H1 (cell line): ENCODE measurements around the gene BAIAP2. TPM values are rescaled to one million over a fixed set of nuclear protein-coding genes. Genes with fewer than 3 reads are reported as not detected.

ENCODE experiments used
- CTCF ChIA-PET: fragments of 300-600 bp; sonication (Branson Sonifier 250); formaldehyde crosslinking; loops from one replicate; lab custom pipeline; 2021; ENCODE audit not compliant: partially characterized antibody; lab: Charles Lee
- POLR2A ChIA-PET: fragments of 300-600 bp; sonication (Branson Sonifier 250); formaldehyde crosslinking; loops from one replicate; lab custom pipeline; 2021; ENCODE audit warnings: inconsistent platforms; ENCODE audit not compliant: partially characterized antibody; lab: Charles Lee
- DNase-seq, 2 experiments: peaks; one replicate each; pipeline versions ENCODE4 v3.0.0 to v3.0.0-alpha.2; 2010 to 2022; ENCODE audit warnings: low spot score in 2 of 2, low read depth in 1 of 2, mixed read lengths in 1 of 2
- FAIRE-seq: peaks from 2 replicates; lab custom pipeline; 2011; peaks lifted over from hg19 to GRCh38; lab: Jason Lieb, UNC
- H2AFZ ChIP-seq: 2 replicates; pipeline ENCODE4 v1.8.1; 2012; ENCODE audit warnings: low read length, inconsistent platforms
- H2AK5ac ChIP-seq: 2 replicates; pipeline ENCODE4 v1.6.1; 2013; ENCODE audit warnings: low read depth, low read length
- H2BK120ac ChIP-seq: replicated peaks from 2 replicates; pipeline ENCODE3; 2013; ENCODE audit warnings: low read depth, low read length, inconsistent platforms
- H2BK12ac ChIP-seq: 2 replicates; pipeline ENCODE4 v1.6.1; 2013; ENCODE audit warnings: low read depth, low read length
- H2BK15ac ChIP-seq: 2 replicates; pipeline ENCODE4 v1.6.1; 2013; ENCODE audit warnings: low read length
- H2BK20ac ChIP-seq: 2 replicates; pipeline ENCODE4 v1.6.1; 2013; ENCODE audit warnings: low read length
- H2BK5ac ChIP-seq: 2 replicates; pipeline ENCODE4 v1.6.1; 2013; ENCODE audit warnings: low read depth, low read length
- H3K14ac ChIP-seq: 2 replicates; pipeline ENCODE4 v1.6.1; 2013; ENCODE audit warnings: inconsistent platforms; ENCODE audit not compliant: insufficient read length
- H3K18ac ChIP-seq: 2 replicates; pipeline ENCODE4 v1.6.1; 2013; ENCODE audit warnings: low read length; ENCODE audit errors: extremely low read depth
- H3K23ac ChIP-seq: 2 replicates; pipeline ENCODE4 v1.6.1; 2013; ENCODE audit warnings: inconsistent platforms; ENCODE audit not compliant: insufficient read length
- H3K23me2 ChIP-seq: 2 replicates; pipeline ENCODE4 v1.6.1; 2013; ENCODE audit warnings: low read depth, low read length
- H3K27ac ChIP-seq: 2 replicates; pipeline ENCODE4 v1.6.1; 2011; ENCODE audit warnings: low read depth, low read length, inconsistent platforms
- H3K27me3 ChIP-seq, 4 experiments: replicated peaks in 1 of 4; 1 replicate in 1 of 4; 2 replicates in 3 of 4; pipeline versions ENCODE4 v1.6.1 to v1.8.1; 2011 to 2013; ENCODE audit warnings: low read length in 3 of 4, mild to moderate bottlenecking in 3 of 4, inconsistent platforms in 2 of 4, mixed read lengths in 2 of 4, moderate library complexity in 1 of 4; ENCODE audit not compliant: control insufficient read depth in 3 of 4, insufficient read depth in 3 of 4; ENCODE audit errors: extremely low read depth in 1 of 4
- H3K36me3 ChIP-seq, 4 experiments: 2 replicates each; pipeline versions ENCODE4 v1.6.1 to v1.8.1; 2011 to 2013; ENCODE audit warnings: mild to moderate bottlenecking in 4 of 4, low read length in 3 of 4, moderate library complexity in 2 of 4, control low read depth in 1 of 4, inconsistent platforms in 1 of 4; ENCODE audit not compliant: insufficient read depth in 4 of 4, control insufficient read depth in 2 of 4
- H3K4ac ChIP-seq: replicated peaks from 2 replicates; pipeline ENCODE3; 2013; ENCODE audit warnings: low read length, low read depth, mixed read lengths, inconsistent platforms; ENCODE audit not compliant: insufficient read length
- H3K4me1 ChIP-seq, 4 experiments: replicated peaks in 1 of 4; 1 replicate in 1 of 4; 2 replicates in 3 of 4; pipeline versions ENCODE4 v1.6.1 to v1.8.1; 2011 to 2013; ENCODE audit warnings: low read length in 3 of 4, inconsistent platforms in 2 of 4, mixed read lengths in 1 of 4; ENCODE audit not compliant: insufficient read depth in 4 of 4, control insufficient read depth in 3 of 4
- H3K4me2 ChIP-seq, 2 experiments: 2 replicates each; pipeline versions ENCODE4 v1.6.1 to v1.8.1; 2011 to 2013; ENCODE audit warnings: low read depth in 2 of 2, low read length in 2 of 2, control low read depth in 1 of 2, inconsistent platforms in 1 of 2, mild to moderate bottlenecking in 1 of 2; ENCODE audit not compliant: insufficient read depth in 1 of 2
- H3K4me3 ChIP-seq, 4 experiments: fragments of 200-600, 300-600 bp in 1 of 4; sonication (generic), shearing (Covaris generic), sonication (Bioruptor Twin) in 1 of 4; 2 replicates each; pipeline versions ENCODE4 v1.5.1 to v1.8.1; 2011 to 2016; ENCODE audit warnings: low read length in 4 of 4, low read depth in 3 of 4, control low read depth in 2 of 4, inconsistent platforms in 2 of 4, mild to moderate bottlenecking in 2 of 4, mixed read lengths in 1 of 4, moderate library complexity in 1 of 4; ENCODE audit not compliant: insufficient read depth in 2 of 4; ENCODE audit errors: extremely low read depth in 1 of 4
- H3K56ac ChIP-seq: replicated peaks from 2 replicates; pipeline ENCODE3; 2013; ENCODE audit warnings: low read depth, mild to moderate bottlenecking, mixed read lengths, low read length, inconsistent platforms; ENCODE audit not compliant: insufficient read length
- H3K79me1 ChIP-seq: 2 replicates; pipeline ENCODE4 v1.6.1; 2013; ENCODE audit warnings: low read depth, low read length, control low read depth
- H3K79me2 ChIP-seq, 2 experiments: 2 replicates each; pipeline versions ENCODE4 v1.6.1 to v1.8.1; 2012 to 2013; ENCODE audit warnings: low read length in 2 of 2, mild to moderate bottlenecking in 2 of 2, inconsistent platforms in 1 of 2; ENCODE audit not compliant: insufficient read depth in 2 of 2, control insufficient read depth in 1 of 2
- H3K9ac ChIP-seq, 4 experiments: replicated peaks in 1 of 4; 1 replicate in 1 of 4; 2 replicates in 3 of 4; pipeline versions ENCODE4 v1.6.1 to v1.8.1; 2011 to 2013; ENCODE audit warnings: low read depth in 3 of 4, low read length in 3 of 4, control low read depth in 2 of 4, mild to moderate bottlenecking in 2 of 4, moderate library complexity in 2 of 4, inconsistent platforms in 1 of 4; ENCODE audit errors: extremely low read depth in 1 of 4
- H3K9me3 ChIP-seq, 2 experiments: 2 replicates each; pipeline versions ENCODE4 v1.6.1 to v1.8.1; 2012 to 2013; ENCODE audit warnings: mild to moderate bottlenecking in 2 of 2, moderate library complexity in 2 of 2, control low read depth in 1 of 2, inconsistent platforms in 1 of 2, low read depth in 1 of 2, low read length in 1 of 2, mixed read lengths in 1 of 2; ENCODE audit not compliant: insufficient read depth in 2 of 2
- H4K20me1 ChIP-seq, 2 experiments: replicated peaks in 1 of 2; 2 replicates each; pipeline versions ENCODE3 to v1.8.1; 2011 to 2013; ENCODE audit warnings: inconsistent platforms in 2 of 2, low read length in 2 of 2, mild to moderate bottlenecking in 1 of 2; ENCODE audit not compliant: insufficient read depth in 2 of 2, control insufficient read depth in 1 of 2
- H4K5ac ChIP-seq: 2 replicates; pipeline ENCODE4 v1.6.1; 2013; ENCODE audit warnings: low read length, low read depth, mixed read lengths, inconsistent platforms; ENCODE audit not compliant: insufficient read length
- H4K8ac ChIP-seq: 2 replicates; pipeline ENCODE4 v1.8.0; 2013; ENCODE audit warnings: mild to moderate bottlenecking, moderate library complexity, low read length, inconsistent platforms; ENCODE audit not compliant: insufficient read depth; ENCODE audit errors: extremely low read depth
- H4K91ac ChIP-seq: replicated peaks from 2 replicates; pipeline ENCODE3; 2013; ENCODE audit warnings: low read length, mixed read lengths, inconsistent platforms; ENCODE audit not compliant: insufficient read length
- CEBPB ChIP-seq: IDR thresholded peaks from 2 replicates; pipeline ENCODE4 v1.6.1; 2012; ENCODE audit warnings: low read depth, low read length
- CHD2 ChIP-seq: IDR thresholded peaks from 2 replicates; pipeline ENCODE4 v1.6.1; 2012; ENCODE audit warnings: low read length, improper control_type of control experiment
- CTBP2 ChIP-seq: IDR thresholded peaks from 2 replicates; pipeline ENCODE4 v1.7.0; 2011; ENCODE audit warnings: borderline replicate concordance, mild to moderate bottlenecking, moderate library complexity, mixed read lengths, low read length; ENCODE audit not compliant: insufficient read depth, insufficient read length
- CTCF ChIP-seq, 3 experiments: IDR thresholded peaks; 1 replicate in 2 of 3; 2 replicates in 1 of 3; pipeline versions ENCODE4 v1.5.1 to v1.6.1; 2011; ENCODE audit warnings: low read length in 3 of 3, mild to moderate bottlenecking in 3 of 3, inconsistent platforms in 2 of 3, low read depth in 1 of 3, moderate library complexity in 1 of 3; ENCODE audit not compliant: insufficient read depth in 1 of 3; ENCODE audit errors: control extremely low read depth in 1 of 3
- EP300 ChIP-seq, 2 experiments: IDR thresholded peaks; 1 replicate in 1 of 2; 2 replicates in 1 of 2; pipeline ENCODE4 v1.6.1; 2011 to 2012; ENCODE audit warnings: low read depth in 2 of 2, low read length in 2 of 2, mild to moderate bottlenecking in 2 of 2, borderline replicate concordance in 1 of 2, inconsistent platforms in 1 of 2, moderate library complexity in 1 of 2
- NRF1 ChIP-seq: IDR thresholded peaks from 2 replicates; pipeline ENCODE4 v1.6.1; 2011; ENCODE audit warnings: mild to moderate bottlenecking, low read depth, low read length, improper control_type of control experiment
- SUZ12 ChIP-seq: fragments of 200-600 bp; sonication (generic); IDR thresholded peaks from 2 replicates; pipeline ENCODE4 v1.6.1; 2012; ENCODE audit warnings: mild to moderate bottlenecking, inconsistent platforms, low read length, moderate library complexity, mixed read lengths
- TAF1 ChIP-seq: IDR thresholded peaks from 2 replicates; pipeline ENCODE4 v1.6.1; 2011; ENCODE audit warnings: mild to moderate bottlenecking, low read depth, low read length
- USF2 ChIP-seq: IDR thresholded peaks from 2 replicates; pipeline ENCODE4 v1.6.1; 2011; ENCODE audit warnings: low read length, improper control_type of control experiment
- ZNF274 ChIP-seq: IDR thresholded peaks from 2 replicates; pipeline ENCODE4 v1.7.0; 2012; ENCODE audit warnings: low read length, borderline replicate concordance; ENCODE audit errors: extremely low read depth
- WGBS, 2 experiments: shearing (Covaris generic) in 1 of 2; methylation state at CpG; one replicate each; pipeline versions ENCODE4 v1.1.6 to v1.1.7; 2013 to 2015; ENCODE audit warnings: low lambda C conversion rate in 2 of 2, mixed read lengths in 2 of 2, inconsistent platforms in 1 of 2, low coverage in 1 of 2, missing lambda C conversion rate in 1 of 2; ENCODE audit not compliant: insufficient replicate concordance in 2 of 2, insufficient coverage in 1 of 2, insufficient read length in 1 of 2; ENCODE audit errors: extremely low coverage in 1 of 2, missing lambda C conversion rate in 1 of 2; 5-methylcytosine and 5-hydroxymethylcytosine counted together
- polyA plus RNA-seq, 7 experiments: library from polyadenylated mRNA; depleted of rRNA in 3 of 7; stranded (reverse) in 5 of 7; unstranded in 2 of 7; fragments of >200 nt in 5 of 7; fragments of 200-250 nt in 2 of 7; gene quantifications; 1 replicate in 5 of 7; 2 replicates in 1 of 7; 4 replicates in 1 of 7; pipeline versions ENCODE4 v1.2.1 to v1.2.3, GENCODE V29; 2011 to 2013; ENCODE audit warnings: missing spikeins in 2 of 7, mixed read lengths in 2 of 7
- total RNA-seq: library from RNA; stranded (reverse); fragmentation: NEBNext Ultra II Directional; extraction: Animal tissue kit (Norgen Biotek cat#: 25700); gene quantifications from 2 replicates; pipeline ENCODE4 v1.2.1, GENCODE V29; 2021

BAIAP2 gene
- total and polyA plus RNA-seq, 2 of the 8 experiments (the other 6 are each of a cell fraction or from before 2014, with no cell fraction given): 10.0 to 22.8 TPM

GRCh38 chr17:81010935-81011334 lies 24.0 kb upstream of the BAIAP2 start:
- no peak overlapping the region for H3K18ac ChIP-seq
- H3K4me1 ChIP-seq: no peaks in the 10 kb centered on the region
- H2AFZ ChIP-seq: no peak overlapping the region
- H3K9me3 ChIP-seq: peaks cover 9 to 12% of the 10 kb centered on the region in 2 experiments
- peaks cover 0 to 2% of the 10 kb centered on the region in 2 experiments for H4K20me1 ChIP-seq
- H2BK120ac ChIP-seq: no peak overlapping the region
- H3K36me3 ChIP-seq: no peaks in the 10 kb centered on the region
- no peak overlapping the region for H3K4me2 ChIP-seq
- no peaks in the 10 kb centered on the region for H3K79me2 ChIP-seq
- no peak overlapping the region for H2BK5ac ChIP-seq
- H3K27me3 ChIP-seq: peaks cover 0 to 2% (median under 1%) of the 10 kb centered on the region in 4 experiments; a peak in 3 of 7 replicates
- no peak overlapping the region for H3K27ac ChIP-seq
- H3K23ac ChIP-seq: no peak overlapping the region
- DNase-seq (no peak), FAIRE-seq (no peak)
- WGBS, 2 experiments: 77% methylated on average over 2 of the region's 2 CpGs; no CpG with 5 or more reads in 1 of the 2 experiments
- H2BK12ac ChIP-seq: no peak overlapping the region
- H3K4ac ChIP-seq: no peak overlapping the region
- no peak overlapping the region for H4K8ac ChIP-seq
- no peak overlapping the region for H3K56ac ChIP-seq
- H2AK5ac ChIP-seq: no peak overlapping the region
- H4K91ac ChIP-seq: no peak overlapping the region
- H2BK20ac ChIP-seq: no peak overlapping the region
- no peak overlapping the region for H4K5ac ChIP-seq
- H3K14ac ChIP-seq: no peak overlapping the region
- H3K4me3 ChIP-seq: no peak overlapping the region
- no peak overlapping the region for H2BK15ac ChIP-seq
- H3K23me2 ChIP-seq: no peaks in the 10 kb centered on the region
- CTCF ChIA-PET: interaction anchor here (4.6 kb wide), 1 partner anchor 13 kb away, joined by 29 read pairs; no protein-coding TSS in a partner anchor
- no peaks in the 10 kb centered on the region for H3K79me1 ChIP-seq
- H3K9ac ChIP-seq: no peak overlapping the region
- TF ChIP-seq TAF1 (no peak), EP300 (IDR thresholded peaks at IDR 0.05; ENCODE audit: borderline replicate concordance in 1 of 2, low read depth in 2 of 2, low read length in 2 of 2) (no peak), CTBP2 (no peak), CEBPB (no peak), SUZ12 (no peak), USF2 (no peak), ZNF274 (no peak), CHD2 (no peak), NRF1 (no peak), CTCF (IDR thresholded peaks at IDR 0.05; ENCODE audit: control extremely low read depth in 1 of 3, insufficient read depth in 1 of 3, low read depth in 1 of 3, low read length in 3 of 3) (no peak)
- POLR2A ChIA-PET: no interaction called here
